DMS114 treated with DMSO at 0.1 percent for 48 hours (cell line): ENCODE measurements around the gene CAMSAP1.

Experiments
- DNase-seq: peaks from one replicate; lab custom pipeline; 2025; ENCODE audit not compliant: unreplicated experiment; lab: John Stamatoyannopoulos, UW

CAMSAP1 gene

GRCh38 chr9:135840107-135840506 is 67.2 kb downstream of the CAMSAP1 start:
- no peak for DNase-seq

DNA sequence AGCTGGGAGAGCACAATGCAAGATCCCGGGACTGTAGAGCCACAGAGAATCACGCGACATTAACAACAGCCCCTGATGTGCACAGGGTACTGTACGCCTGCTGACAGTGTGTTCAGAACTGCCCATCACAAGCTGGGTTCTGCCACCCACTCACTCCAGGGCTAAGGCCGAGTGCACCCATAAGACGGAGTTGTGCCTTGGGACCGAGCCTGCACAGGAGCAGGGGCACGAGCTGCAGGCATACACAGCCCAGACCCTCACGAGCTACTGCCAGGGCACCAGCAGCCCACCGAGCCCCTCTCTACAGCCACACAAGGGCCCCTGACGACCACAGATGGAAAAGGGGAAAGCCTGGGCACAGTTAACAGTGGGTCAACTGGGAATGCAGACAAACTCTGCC is 67.8 kb downstream of the CAMSAP1 start:
- no peak for DNase-seq

- DNase-seq = no peak
These were observed 72.2 kb downstream of the CAMSAP1 start for GRCh38 chr9:135835131-135835530.

DNA sequence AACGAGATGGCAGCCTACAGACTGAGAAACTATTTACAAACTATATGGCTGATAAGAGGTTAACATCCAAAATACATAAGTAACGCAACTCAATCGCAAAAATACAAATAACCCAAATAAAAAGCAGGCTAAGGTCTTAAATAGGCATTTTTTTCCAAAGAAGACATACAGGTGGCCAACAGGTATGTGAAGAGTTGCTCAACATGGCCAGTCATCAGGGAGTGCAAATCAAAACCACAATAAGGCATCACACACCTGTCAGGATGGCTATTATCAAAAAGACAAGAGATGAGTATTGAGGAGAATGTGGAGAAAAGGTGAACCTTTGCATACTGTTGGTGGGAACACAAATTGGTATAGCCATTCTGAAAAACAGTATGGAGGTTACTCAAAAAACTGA is 73.5 kb downstream of the CAMSAP1 start:
- no peak for DNase-seq

- DNase-seq = no peak
These were observed 76.8 kb downstream of the CAMSAP1 start for GRCh38 chr9:135830496-135830895.

DNA sequence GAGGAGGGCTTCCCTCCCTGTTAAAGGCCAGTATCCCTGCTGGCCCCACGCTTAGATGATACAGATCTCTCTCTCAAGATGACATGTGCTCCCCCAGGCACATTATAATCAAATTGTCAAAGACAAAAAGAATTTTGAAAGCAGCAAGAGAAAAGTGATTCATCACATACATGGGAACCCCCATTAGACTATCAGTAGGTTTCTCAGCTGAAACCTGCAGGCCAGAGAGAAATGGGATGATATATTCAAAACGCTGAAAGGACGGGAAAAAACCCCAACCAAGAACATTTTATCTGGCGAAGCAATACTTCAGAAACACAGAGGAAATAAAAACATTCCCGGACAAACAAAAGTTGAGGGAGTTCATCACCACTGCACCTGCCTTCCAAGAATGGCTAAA is 78.7 kb downstream of the CAMSAP1 start:
- no peak for DNase-seq

DNA sequence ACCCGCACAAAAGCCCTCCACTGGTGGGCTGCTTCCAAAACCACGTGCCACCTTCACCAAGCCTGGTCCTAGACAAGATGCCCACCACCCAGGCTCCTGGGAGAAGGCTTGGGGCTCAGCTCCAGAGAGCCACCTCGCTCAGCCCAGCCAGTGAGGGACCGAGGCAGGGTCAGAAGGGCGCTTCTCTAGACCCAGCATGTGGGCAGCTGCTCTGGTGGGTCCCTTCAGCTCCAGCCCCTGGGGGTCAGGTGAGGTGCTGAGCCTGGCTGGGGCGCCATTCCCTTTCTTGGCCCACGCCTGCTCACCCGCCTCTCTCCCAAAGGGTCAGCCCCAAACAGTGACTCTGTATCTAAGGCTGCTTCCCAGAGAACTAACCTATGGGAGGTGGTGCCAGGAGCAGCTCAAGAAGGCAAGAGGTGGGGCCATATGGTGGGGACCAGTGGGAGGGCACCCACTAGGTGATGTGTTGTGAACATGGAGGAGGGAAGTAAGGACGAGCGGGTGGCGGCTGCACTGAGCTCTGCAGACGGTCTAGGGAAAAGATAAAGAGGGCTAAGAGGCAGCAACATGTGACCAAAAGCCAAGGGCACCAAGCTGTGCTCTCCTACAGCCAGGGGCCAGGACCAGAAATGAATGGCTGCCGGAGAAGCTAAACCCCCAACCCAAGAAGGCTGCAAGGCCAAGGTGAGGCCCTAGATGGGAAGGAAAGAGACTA is 79.3 kb downstream of the CAMSAP1 start:
- DNase-seq = no peak

DNA sequence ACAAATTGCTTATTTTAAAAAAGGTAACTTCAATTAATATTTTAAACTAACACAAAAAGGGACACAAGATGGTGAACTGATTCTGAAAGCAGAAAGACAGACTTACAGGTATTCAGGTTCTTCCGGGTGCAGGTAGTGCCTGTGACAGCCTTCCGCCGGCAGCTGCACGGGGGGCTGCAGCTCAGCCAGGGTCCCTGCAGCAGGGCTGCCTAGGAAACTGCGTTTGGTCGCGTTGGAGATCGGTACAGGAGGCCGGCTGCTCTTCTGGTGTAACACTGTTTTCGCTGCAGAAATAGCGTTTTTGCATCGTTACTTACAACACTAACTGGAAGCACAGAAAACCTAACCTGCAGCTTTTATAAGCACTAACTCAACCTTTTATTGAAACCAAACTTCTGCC is 80.0 kb downstream of the CAMSAP1 start:
- no peak for DNase-seq

- DNase-seq = no peak
These were observed 81.2 kb downstream of the CAMSAP1 start for GRCh38 chr9:135826188-135826545.

DNA sequence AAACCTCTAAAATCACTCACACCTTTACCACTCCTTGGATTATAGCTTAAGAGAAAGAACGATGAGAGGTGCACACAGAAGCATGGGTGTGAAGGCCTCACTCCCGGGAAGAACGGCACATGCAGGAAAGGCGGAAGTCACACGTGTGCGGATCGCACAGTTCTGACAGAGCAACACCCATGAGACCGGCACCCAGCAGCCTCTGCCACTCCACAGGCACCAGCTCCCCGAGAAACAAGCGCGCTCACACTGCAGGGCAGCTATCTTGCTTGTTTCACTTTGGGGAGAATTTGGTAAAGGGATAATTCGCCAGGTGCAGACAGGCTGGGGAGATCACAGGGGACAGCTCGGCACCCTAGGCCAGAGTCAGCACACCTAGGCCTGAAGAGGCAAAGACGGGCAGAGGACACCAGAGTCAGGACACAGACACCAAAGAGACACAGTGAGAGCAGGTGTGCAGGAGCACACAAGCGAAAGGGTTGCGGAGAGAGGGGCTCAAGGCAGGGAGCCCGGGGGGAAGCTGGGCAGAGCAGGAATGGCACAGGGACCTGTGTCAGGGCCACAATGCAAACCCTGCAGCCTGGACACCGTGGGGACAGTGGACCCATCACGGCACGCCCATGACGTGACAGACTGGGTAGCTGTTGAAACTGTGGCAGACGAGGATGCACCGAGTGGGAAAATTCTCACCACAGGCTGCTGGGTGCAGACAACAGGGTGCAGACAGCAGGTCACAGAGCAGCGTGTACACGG is 81.7 kb downstream of the CAMSAP1 start:
- no peak for DNase-seq

DNA sequence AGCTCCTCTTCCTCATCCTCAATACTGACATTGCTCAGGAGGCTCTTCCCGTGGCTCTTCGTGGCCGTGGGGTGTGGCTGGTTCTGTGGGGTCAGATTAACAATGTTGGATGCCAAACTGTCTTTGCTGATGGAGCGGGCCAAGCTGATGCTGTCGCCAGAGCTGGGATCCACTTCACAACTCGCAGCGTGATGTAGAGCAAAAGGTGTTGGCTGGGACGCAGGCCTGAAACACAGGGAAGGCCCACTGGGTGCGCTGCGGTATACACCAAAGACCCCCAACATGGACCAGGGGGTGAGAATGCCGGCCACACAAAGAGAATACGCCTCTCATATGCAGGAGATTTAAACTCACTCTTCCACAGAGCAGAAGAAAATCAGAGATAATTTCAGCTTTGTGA is 84.3 kb downstream of the CAMSAP1 start:
- DNase-seq = no peak

DNA sequence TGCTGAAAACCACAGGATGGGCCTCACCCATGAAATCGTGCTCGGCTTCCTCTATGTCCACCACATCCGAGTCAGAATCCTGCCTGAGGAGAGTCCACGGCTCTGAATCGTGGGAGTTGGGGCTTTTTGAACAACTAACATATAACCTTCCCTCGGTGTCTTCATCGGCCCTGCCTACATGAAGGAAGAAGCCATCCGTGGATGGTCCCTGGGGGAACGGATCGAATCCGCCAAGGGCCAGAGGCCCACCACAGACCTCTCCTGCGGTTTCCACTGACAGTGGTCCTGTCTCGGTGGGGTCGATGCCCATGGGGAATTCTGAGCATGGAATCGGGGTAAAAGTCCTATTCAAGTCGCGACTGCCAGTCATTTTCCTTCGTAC is 85.0 kb downstream of the CAMSAP1 start:
- DNase-seq = no peak

- DNase-seq = no peak
These were observed 85.5 kb downstream of the CAMSAP1 start for GRCh38 chr9:135821733-135822373.

DNA sequence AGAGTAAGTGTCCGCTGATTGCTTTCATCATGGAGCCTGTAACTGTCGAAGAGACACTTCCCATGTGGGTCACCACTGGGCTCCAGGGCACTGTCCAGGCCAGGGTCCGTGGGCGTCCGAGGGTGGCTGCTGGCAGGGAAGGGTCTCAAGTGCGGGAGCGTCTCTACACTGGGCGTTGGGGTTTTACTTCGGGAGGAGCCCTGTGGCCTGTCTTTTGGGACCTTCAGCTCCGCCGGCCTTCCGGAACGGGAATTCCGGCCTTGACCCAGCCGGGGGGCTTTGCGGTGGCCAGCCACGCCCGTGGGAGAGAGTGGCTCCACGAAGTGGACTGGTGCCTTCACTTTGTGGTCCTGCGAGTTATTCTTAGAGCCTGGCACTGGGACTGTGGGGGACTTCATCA is 86.2 kb downstream of the CAMSAP1 start:
- no peak for DNase-seq

DNA sequence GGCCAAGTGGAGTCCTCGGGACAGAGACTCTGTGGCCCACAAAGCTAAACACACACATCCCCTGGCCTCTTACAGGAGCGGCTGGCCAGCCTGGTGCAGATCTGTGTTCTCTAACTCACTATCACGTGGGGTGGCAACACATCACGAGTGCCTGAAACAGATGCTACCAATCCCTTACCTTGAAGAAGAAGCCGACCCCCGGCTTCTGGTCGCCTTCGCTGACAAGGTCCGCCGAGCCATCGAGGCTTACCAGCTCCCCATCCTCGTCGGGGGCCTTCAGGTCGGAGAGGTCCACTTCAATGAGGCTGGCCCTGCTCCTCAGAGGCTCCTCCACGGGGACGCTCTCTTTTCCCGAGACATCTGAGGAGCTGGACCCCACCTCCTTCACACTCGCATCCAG is 86.7 kb downstream of the CAMSAP1 start:
- DNase-seq = no peak

GRCh38 chr9:135819905-135820304 is 87.4 kb downstream of the CAMSAP1 start:
- no peak for DNase-seq

- DNase-seq = no peak
These were observed 88.4 kb downstream of the CAMSAP1 start for GRCh38 chr9:135818718-135819475.

- DNase-seq = no peak
These were observed 89.2 kb downstream of the CAMSAP1 start for GRCh38 chr9:135817951-135818717.

- DNase-seq = no peak
These were observed 90.7 kb downstream of the CAMSAP1 start for GRCh38 chr9:135816651-135816970.

DNA sequence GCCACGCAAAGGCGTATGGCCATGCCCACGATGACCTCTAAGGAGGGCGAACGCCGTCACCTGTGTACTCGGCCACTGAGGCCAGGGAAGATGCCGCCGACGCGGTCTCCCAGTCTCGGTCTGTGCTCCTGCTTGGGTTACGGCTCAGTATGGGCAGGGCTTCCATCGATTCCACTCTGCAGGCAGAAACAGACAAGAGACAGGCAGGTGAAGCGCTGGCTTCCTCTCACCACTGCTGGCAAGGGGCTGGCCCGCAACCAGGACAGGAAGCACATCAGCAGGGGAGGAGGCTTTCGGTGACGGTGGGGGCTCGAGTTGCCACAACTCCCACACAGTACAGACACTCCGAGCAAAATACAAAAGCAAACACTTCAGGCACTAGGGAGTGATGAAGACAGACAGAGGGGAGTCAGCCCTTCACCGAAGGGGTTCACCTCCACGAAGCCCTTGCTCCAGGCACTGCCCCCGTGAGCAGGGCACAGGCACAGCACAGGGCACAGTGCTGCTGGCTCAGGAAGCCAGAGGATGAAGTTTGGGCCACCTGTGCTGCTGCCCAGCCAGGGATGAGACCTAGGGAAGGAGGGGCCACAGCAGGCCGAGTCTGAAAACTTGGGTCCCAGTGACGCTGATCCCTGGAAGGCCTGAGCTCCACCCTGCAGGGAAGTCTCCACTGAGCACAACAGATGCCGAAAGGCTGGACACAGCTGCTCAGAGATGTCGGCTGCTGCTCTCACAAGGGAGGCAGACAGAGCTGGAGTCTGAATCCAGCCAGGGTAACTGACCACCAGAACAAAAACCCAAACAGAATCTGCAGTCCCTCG is 91.3 kb downstream of the CAMSAP1 start:
- no peak for DNase-seq
